Hematopoietic multipotent progenitor cell (in vitro differentiated cells): ENCODE data around the gene SNX6. TPM values are rescaled to one million over a fixed set of nuclear protein-coding genes. Genes with fewer than 3 reads are reported as not detected.
"Not testable (repeated sequence)": the region's sequence is repeated elsewhere in the genome, so short reads cannot be mapped to it uniquely, and the experiment has no call there.

Experiments used
- DNase-seq, 3 donors: peaks; one replicate each; pipeline ENCODE4 v3.0.0-alpha.2; 2011 to 2015; ENCODE audit warnings: low read depth in 2 of 3, low spot score in 2 of 3
- small RNA-seq: library from RNA; depleted of rRNA; stranded (forward); fragments of <200 nt; gene quantifications from one replicate; pipeline ENCODE3, GENCODE V24; 2012
- total RNA-seq: library from RNA; depleted of rRNA; stranded (reverse); fragments of >200 nt; gene quantifications from one replicate; pipeline ENCODE4 v1.2.3, GENCODE V29; 2012

The SNX6 gene
- total RNA-seq, 1 donor, result 25.0 TPM

GRCh38 chr14:34527591-34527990 is 102.4 kb downstream of the SNX6 start:
- DNase-seq, result no peak

- not testable (repeated sequence) for DNase-seq
Observed at GRCh38 chr14:34524216-34524615, 105.7 kb downstream of the SNX6 start.

- no peak for DNase-seq
Observed at GRCh38 chr14:34522496-34522895, 107.5 kb downstream of the SNX6 start.

- DNase-seq, result not testable (repeated sequence)
Observed at GRCh38 chr14:34521071-34521470, 108.9 kb downstream of the SNX6 start.

- not testable (repeated sequence) for DNase-seq
Observed at GRCh38 chr14:34520304-34520970, 109.5 kb downstream of the SNX6 start.

Small RNA genes lying within 50 kb of the gene (small RNA-seq; reads per million reads assigned to genes)
- not detected for gene RNU1-27P
- gene RNU1-28P, result not detected
- gene RNU6-1261P, result not detected

Other genes with a start within 250 kb of the SNX6 start
- 12.9 TPM for gene SPTSSA, start 167.9 kb downstream of the SNX6 start, total RNA-seq
- 35.5 TPM for gene EAPP, start 90.4 kb downstream of the SNX6 start, total RNA-seq
- 10.2 TPM for gene CFL2, start 84.4 kb upstream of the SNX6 start, total RNA-seq
- 14.3 TPM for gene BAZ1A, start 245.2 kb upstream of the SNX6 start, total RNA-seq